SH-SY5Y (cell line): ENCODE results near the gene BACH2.

Experiments used
- GATA2 ChIP-seq: IDR thresholded peaks from 2 replicates; pipeline ENCODE4 v1.6.1; 2011; ENCODE audit warnings: mild to moderate bottlenecking, low read depth, low read length
- GATA3 ChIP-seq: IDR thresholded peaks from 2 replicates; pipeline ENCODE4 v1.6.1; 2011; ENCODE audit warnings: low read depth, mild to moderate bottlenecking, low read length, moderate library complexity

DNA sequence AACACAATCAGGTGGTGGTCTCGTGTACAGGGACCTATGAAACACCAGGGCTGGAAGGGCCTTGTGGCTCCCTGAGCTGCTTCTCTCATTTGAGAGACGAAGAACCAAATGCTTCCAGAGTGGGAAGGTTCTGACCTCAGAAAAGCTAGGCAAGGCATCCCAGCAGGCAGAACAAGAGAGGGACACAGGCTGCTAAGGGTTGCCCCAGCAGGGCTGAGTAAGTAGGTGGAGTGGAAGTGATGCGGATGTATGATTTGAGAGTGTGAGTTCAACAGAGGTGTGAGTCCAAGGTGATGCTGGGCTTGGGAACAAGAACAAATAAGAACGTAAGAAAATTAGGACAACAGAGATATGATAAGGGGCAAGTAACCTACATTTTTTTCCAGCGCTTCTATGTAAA lies 147.8 kb downstream of the BACH2 start:
- no peak for TF ChIP-seq GATA2
- no peak for TF ChIP-seq GATA3
